ENCODE data around the gene MS4A5.

The MS4A5 gene

GRCh38 chr11:60485987-60486386 is 56.6 kb downstream of the MS4A5 start:
- DNase-seq, result no peak

GRCh38 chr11:60492488-60493009 is 63.2 kb downstream of the MS4A5 start, which contains the start of gene MS4A12:
Gene MS4A12 (plus strand): TSS chr11:60492778. CDS start chr11:60497319, 4,541 bp downstream.
- no peak for DNase-seq

- DNase-seq, result no peak
Observed at GRCh38 chr11:60493454-60493853, 64.1 kb downstream of the MS4A5 start.
